GOT3 (cell line): ENCODE data around the gene CFAP97D1.
"Not testable (repeated sequence)": the region's sequence is repeated elsewhere in the genome, so short reads cannot be mapped to it uniquely, and the experiment has no call there.

ENCODE experiments used
- DNase-seq: peaks from one replicate; lab custom pipeline; 2025; ENCODE audit warnings: mixed read lengths; lab: John Stamatoyannopoulos, UW

The CFAP97D1 gene

GRCh38 chr17:43798024-43798423 is 17.8 kb downstream of the CFAP97D1 start:
- DNase-seq = not testable (repeated sequence)

DNA sequence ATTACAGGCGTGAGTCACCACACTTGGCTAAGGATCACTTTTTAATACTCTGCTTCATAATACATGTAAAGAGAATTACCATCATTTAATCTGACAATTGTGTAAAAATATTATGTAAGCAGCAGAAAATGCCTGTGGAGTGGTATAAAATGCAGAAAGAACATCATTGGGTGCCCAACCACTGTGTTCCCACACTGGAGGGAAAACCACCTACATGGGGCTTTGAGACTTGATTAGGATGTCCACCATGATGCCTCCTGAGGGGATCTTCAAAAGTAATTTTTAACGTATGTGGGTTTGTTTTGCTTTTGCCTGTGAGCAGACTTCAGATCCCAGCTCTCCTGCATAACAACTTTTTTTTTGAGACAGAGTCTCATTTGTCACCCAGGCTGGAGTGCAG is 18.8 kb downstream of the CFAP97D1 start:
- no peak for DNase-seq

- DNase-seq = no peak
Observed at GRCh38 chr17:43800736-43801135, 20.5 kb downstream of the CFAP97D1 start.

DNA sequence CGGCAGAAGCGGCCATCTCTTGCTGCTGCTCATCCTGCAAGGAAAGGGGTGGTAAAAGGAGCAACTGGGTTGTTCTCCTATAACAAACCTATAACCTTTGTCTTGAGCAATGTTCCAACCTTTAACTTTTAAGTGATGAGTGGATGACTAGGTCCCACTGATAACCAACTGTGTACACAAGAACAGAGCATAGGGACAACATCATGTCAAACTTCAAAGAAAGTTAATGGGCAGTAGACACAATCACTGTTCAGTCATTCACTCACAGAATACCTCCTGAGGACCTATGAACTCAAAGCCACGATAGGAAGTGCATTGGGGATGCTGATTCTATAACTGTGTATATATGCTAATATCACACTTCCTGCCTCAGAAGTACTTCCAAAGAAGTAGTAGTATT is 21.6 kb downstream of the CFAP97D1 start:
- no peak for DNase-seq

DNA sequence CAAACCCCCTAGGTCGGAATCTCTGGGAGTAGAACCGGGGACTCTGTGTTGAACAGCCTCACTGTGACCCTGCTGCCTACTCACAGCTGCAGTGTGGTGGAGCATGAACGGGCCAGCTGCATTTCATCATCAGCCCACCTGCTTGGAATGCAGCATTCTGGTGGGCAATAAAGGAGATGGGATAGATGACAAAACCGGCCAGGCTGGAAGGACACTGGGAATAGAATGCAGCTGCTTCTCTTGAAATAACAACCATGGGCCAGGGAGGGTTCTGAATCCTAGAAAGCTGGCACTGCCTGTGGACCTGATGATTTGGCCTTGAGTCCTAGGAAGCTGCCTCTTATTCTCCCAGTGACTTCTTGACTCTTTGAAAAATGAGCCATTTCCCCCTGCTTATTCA is 23.5 kb downstream of the CFAP97D1 start:
- DNase-seq = no peak

DNA sequence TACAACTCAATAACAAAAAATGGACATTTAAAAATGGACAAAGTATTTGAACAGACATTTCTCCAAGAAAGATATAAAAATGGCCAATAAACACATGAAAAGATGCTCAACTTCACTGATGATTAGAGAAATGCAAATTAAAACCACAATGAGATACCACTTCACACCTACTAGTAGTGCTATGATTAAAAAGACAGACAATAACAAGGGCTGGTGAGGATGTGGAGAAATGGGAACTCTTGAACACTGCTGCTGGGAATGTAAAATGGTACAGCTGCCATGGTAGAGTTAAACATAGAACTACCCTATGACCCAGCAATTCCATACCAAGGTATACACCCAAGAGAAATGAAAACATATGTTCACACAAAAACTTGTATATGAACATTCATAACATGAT is 24.9 kb downstream of the CFAP97D1 start:
- no peak for DNase-seq

- DNase-seq = no peak
Observed at GRCh38 chr17:43808076-43808475, 27.8 kb downstream of the CFAP97D1 start.

- no peak for DNase-seq
Observed at GRCh38 chr17:43809121-43809520, 28.9 kb downstream of the CFAP97D1 start.

DNA sequence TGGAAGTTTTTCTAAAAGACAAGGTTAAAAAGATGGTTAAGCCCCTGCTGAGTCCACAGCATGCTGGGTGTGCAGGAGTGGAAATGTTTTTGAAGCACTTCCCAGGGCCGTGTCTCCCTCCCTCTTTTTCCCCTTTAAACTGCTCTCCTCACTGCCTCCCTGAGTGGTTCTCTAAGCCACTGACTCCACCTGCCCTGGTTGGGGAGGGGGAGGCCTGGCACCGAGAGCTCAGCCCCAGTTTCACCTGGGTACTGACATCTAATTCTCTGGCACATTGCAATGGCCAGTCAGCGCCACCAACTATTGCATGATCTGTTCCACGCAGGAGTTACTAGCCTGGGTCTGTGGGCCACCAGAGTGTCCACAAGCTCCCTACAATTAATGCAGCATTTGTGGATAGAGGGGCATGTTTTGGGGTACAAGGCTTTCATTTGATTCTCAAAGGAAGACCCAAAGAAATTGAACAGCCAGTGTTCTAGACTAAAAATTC is 30.0 kb downstream of the CFAP97D1 start:
- no peak for DNase-seq

- DNase-seq = no peak
Observed at GRCh38 chr17:43810823-43811222, 30.6 kb downstream of the CFAP97D1 start.

DNA sequence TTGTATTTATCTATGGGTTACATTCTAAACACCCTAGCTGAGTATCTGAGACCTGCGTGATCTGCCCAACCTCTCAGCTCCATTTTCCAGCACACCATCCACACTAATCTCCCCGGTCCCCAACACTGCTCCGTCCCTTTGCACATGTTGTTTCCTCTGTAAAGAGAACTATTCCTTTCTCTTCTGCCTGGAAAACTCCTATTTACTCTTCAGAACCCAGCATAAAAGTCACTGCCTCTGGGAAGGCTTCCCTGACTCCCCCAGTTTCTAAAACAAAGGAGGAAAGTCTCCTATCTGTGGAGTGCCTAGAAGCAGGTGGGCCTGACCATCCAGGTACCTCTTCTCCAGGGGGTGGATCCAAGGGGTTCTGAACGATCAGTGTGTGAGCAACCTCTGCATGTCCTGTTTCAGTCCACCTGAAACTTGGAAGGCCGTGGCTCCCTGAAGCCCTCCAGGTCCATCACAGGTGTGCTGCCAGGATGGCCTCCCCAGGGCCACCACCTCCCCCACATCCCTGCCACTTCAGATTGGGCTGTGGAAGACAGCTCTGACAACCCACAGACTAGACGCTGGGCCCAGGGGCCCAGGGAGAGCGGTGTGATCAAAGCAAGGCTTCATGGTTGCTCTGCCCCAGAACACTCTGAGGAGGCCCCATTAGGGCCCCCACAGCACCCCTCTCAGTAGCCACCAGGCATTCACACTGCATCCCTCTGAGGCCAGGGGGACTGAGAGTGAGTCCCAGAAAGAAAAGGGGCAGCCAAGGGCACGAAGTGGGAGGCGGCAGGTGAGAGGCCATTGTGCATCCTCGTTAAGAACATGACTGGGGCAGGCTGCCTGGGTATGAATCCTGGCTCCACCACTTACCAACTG is 32.4 kb downstream of the CFAP97D1 start:
- no peak for DNase-seq

GRCh38 chr17:43813386-43813785 is 33.2 kb downstream of the CFAP97D1 start:
- DNase-seq = no peak

DNA sequence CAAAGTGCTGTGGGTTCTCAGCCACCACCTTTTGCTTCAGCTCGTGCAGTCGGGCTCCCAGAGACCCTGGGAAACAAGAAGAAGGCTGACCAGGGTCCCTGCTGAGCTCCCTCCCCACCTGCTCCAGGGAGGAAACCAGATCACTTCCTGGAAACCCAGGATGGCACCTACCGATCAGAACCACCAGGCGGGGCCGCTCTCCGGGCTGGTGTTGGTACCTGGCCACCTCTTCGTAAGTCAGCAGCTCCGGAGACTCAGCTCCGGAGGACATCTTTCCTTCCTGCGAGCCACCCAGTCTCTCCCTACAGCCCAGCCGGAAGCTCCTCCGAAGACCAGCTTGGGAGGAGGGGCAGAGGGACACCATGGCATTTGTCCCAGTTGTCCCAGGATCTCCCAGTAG is 33.8 kb downstream of the CFAP97D1 start:
- no peak for DNase-seq

DNA sequence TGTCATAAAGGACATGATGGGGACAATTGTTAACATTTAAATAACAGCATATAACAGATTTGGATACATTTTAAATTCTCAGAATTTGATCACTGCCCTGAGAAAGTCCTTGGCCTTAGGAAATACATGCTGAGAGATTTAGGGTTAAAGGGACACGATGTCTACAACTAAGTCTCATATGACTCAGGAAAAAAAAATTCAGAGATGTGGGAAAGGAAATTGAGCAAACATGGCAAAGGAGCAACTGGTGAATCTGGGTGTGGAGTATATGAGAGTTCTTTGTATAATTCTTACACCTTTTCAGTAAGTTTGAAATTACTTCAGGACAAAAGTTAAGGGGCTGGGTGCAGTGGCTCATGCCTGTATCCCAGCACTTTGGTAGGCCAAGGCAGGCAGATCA is 34.5 kb downstream of the CFAP97D1 start:
- DNase-seq = no peak

GRCh38 chr17:43816336-43817320 is 36.4 kb downstream of the CFAP97D1 start:
- no peak for DNase-seq

DNA sequence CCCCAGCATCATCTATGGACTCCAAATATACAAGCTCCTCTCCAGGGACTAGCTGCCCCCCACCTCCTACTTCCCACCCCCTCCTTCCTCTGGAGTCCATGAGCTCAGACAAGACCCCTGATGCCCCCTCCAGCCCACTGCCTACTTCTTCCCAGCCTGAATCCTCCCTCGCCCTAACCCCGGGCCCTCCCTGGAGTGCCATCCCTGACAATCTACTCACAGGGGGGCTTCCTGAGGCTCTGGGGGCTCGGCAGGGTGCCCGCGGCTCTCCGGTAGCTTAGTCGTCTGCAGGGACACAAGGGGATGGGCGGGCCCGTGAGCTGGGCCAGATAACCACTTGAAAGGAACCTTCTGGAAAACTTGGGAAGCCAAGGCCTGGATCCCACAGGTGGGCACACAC is 37.6 kb downstream of the CFAP97D1 start:
- DNase-seq = no peak

- DNase-seq = no peak
Observed at GRCh38 chr17:43818966-43819365, 38.7 kb downstream of the CFAP97D1 start.

DNA sequence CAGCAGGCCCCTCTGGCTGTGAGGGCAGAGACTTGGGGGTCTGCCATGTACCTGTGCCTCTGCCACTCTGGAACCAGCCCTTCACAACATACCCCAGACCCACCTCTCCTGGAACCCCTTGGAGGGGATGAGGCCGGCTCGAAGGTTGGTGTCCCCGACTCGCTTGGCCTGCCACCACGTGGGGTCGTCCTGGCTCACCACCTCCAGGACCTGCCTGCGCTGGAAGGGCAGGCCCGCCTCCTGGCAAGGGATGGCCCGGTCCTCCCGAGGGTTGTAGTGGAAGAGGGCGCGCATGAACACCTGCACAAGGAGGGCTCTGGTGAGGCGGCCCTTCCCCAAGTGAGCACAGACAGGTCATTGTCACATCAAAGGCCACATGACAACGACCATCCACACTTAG is 40.5 kb downstream of the CFAP97D1 start:
- no peak for DNase-seq

GRCh38 chr17:43822570-43823190 is 42.4 kb downstream of the CFAP97D1 start:
- no peak for DNase-seq

DNA sequence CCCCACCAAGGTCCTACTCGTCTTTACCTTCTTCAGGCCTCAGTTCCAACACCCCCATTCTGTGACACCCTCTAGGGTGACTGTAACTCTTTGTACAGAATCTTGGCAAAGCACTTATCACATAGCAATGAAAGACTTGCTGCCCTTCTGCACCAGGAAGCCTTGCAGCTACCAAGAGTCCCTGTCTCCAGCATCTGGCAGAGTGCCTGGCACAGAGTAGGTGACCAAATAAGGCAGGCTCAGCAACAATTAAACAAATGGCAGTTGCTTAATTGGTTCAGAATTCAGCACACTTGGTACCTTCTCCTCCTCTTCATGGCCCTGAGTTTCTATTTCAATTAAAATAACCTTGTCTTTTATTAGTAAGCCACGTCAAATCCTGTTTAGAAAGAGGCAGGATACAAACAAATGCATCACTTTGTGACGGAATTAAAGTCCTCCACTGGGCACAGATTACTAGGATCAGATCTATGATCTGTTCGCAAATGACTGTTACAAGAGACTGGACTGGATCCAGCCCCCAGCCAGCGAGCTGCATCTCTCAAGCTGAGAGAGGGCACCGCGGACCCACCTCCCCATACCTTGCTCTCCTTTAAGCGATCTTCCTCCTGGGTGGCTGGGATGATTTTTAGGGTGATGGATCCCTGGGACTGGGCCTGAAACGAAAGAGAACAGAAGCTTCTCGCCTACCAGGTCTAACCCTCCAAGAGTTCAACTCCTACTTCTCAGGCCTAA is 43.3 kb downstream of the CFAP97D1 start:
- DNase-seq = no peak

GRCh38 chr17:43825567-43825966 is 45.3 kb downstream of the CFAP97D1 start:
- no peak for DNase-seq
